Esophagus squamous epithelium (tissue), 4 donors: Measurements from ENCODE around the gene R3HDM4.

Source experiments
- POLR2A ChIP-seq, 4 donors: fragments of 450-650 bp; IDR thresholded peaks; one replicate each; pipeline ENCODE4 v1.6.1; 2017; ENCODE audit warnings: antibody characterized with exemption in 4 of 4, mild to moderate bottlenecking in 4 of 4, moderate library complexity in 3 of 4
- TF ChIP-seq, protein P1 (sequence below), 6 experiments: fragments of 450-650 bp in 4 of 6; fragments of 200-600 bp in 2 of 6; sonication (generic) in 2 of 6; IDR thresholded peaks; one replicate each; pipeline ENCODE4 v1.5.1; 2016 to 2019; ENCODE audit warnings: antibody characterized with exemption in 6 of 6, mild to moderate bottlenecking in 4 of 6, moderate library complexity in 4 of 6

DNA sequence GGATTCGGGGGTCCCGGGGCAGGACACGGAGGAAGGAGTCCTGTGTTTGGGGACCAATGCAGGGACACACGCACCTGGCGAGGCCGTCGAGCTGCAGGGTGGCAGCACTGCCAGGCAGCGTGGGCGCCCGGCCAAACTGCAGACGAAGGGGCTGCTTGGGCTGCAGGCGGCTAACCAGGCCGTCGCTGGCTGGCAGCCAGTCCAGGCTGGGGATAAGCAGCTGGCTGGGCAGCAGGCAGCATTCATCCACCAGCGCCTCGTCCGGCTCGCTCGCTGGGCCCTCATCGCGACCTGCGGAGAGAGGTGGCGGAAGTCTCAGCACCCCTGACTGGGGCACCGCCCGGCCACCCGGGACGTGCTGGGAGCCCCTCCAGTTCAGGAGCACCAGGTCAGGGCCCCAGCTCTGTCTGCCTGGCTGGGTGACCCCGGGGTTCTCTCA, 42.0 kb downstream of the R3HDM4 start:
- TF ChIP-seq, protein P1, sequence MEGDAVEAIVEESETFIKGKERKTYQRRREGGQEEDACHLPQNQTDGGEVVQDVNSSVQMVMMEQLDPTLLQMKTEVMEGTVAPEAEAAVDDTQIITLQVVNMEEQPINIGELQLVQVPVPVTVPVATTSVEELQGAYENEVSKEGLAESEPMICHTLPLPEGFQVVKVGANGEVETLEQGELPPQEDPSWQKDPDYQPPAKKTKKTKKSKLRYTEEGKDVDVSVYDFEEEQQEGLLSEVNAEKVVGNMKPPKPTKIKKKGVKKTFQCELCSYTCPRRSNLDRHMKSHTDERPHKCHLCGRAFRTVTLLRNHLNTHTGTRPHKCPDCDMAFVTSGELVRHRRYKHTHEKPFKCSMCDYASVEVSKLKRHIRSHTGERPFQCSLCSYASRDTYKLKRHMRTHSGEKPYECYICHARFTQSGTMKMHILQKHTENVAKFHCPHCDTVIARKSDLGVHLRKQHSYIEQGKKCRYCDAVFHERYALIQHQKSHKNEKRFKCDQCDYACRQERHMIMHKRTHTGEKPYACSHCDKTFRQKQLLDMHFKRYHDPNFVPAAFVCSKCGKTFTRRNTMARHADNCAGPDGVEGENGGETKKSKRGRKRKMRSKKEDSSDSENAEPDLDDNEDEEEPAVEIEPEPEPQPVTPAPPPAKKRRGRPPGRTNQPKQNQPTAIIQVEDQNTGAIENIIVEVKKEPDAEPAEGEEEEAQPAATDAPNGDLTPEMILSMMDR (IDR thresholded peaks at IDR 0.05): no peak
- TF ChIP-seq POLR2A (IDR thresholded peaks at IDR 0.05): no peak
